KG1 (cell line): ENCODE data around the gene VPS37B.

Experiments
- DNase-seq: peaks from one replicate; lab custom pipeline; 2025; lab: John Stamatoyannopoulos, UW

Gene VPS37B

DNA sequence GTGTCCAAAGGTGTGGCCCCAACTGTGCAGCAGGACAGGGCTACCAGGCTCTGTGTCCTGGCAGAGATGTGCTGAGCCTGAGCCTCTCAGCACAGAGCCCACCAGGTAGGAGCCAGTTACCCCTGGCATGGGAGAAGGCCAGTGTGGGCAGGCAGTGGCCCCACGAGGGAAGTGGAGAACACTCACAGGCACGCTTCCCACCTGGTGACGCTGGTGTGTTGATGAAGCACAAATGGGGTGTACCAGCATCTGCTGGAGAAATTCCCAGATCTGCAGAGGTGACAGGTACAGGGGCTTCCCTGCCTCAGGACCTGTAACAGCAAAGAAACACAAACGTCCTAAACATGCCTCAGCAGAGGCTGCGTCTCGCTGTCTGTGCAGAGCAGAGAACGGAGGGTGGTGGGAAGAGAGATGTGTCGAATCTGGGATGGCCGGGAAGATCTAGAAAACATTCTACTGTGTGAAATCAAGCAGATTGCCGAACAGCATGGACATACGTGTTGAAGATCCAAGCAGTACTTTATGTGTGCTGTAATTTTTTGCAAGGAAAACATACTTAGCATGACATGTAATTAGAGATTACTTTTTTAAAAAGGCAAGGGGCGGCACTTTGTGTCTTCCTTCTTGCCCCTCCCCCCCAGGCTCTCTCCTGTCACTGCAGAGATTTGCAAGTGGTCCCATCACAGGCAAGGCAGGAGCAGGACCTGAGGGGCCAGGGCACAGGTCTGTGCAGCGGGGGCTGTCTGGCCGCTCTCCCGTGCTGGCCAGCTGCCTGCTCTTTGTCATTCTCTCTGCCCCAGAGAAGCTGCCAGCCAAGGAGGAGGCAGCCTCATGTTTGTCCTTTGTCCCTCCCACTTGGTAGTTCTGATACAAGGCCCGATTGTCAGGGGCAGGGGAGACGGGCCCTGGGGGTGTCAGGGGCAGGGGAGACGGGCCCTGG, 43.3 kb downstream of the VPS37B start:
- DNase-seq, result no peak

DNA sequence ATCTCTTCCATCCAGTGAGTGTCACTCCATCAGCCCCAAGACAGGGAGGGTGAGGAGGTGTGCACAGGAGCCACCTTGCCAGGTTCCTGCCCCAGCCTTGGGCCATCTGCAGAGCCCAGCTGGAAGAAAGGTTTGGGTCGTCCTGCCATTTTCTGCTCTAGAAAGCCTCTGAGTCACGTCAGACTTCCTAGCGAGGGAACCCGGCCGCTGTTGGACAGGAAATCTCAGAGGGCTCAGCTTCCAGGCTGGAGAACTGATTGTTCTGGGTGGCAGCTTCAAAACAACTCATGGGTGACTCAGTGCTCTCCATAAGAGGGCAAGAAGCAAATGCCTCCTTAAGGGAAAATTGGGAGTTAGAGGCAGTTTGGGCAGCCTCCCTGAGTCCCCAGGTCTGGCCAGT, 44.1 kb downstream of the VPS37B start:
- no peak for DNase-seq

DNA sequence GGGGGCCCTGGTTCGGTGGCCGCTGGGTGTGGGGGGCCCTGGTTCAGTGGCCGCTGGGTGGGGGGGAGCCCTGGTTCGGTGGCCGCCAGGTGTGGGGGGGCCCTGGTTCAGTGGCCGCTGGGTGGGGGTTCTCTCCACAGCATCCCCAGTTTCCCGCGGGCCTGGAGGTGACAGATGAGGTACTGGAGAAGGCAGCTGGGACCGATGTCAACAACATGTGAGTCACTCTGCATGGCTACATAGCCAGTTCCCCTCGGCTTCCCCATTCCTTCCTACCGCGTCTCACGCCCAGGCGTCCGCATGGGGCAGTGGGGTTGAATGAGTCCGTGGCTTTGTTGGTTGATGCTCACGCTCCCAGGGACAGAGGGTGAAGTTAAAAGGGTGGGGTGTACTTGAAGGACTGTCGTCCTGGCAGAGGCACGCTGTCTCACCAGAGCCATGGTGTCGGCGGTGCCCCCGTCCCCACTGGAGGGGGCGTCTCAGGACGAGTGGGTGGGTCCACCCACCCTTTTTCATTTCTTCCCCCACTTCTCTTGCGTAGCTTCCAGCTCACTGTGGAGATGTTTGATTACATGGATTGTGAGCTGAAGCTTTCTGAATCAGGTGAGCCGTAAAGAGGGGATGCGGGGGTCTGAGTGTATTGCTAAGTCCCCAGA, 45.1 kb downstream of the VPS37B start:
- DNase-seq, result no peak

DNA sequence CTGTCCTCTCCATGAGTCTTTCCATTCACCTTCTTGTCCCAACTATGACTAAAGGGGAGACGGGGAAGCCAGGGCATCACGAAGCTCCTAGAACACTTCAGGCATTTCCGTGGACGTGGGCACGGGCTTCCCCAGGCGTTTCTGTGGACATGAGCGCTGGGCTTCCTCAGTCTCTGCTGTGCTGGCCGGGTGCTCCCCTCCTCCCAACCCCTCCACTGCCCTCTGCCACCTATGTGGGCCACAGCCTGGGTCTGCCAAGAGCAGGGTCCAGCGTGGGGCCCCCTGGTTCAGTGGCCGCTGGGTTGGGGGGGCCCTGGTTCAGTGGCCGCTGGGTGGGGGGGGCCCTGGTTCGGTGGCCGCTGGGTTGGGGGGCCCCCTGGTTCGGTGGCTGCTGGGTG, 45.9 kb downstream of the VPS37B start:
- DNase-seq, result no peak

DNA sequence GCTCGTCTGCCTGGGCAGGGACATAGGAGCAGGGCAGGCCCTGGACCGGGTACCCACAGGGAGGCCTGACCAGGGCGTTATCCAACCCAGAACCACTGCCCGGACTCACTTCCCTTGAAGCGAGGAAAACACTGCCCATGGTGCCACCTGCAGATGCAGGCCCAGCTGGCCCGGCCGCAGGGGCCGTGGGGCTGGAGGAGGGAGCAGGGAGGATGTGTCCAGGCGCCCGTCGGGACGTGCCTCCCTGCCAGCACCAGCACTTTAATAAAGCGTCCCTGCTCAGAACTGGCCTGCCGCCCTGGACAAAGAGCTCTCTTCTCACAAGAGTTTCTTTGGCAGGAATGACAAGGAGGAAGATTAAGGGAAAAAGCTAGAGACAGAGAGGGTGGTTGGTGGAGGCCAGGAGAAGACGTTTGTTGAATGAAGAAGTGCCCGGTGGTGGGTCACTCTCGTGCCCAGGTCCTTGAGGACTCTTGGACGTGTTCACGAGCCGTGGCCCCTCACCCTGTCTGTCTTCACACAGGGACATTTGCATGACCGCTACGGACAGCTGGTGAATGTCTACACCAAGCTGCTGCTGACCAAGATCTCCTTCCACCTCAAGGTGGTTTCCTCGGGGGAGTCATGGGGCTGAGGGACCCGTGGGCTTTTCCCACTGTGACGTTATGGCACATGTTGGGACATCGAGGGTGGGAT, 46.4 kb downstream of the VPS37B start:
- no peak for DNase-seq

DNA sequence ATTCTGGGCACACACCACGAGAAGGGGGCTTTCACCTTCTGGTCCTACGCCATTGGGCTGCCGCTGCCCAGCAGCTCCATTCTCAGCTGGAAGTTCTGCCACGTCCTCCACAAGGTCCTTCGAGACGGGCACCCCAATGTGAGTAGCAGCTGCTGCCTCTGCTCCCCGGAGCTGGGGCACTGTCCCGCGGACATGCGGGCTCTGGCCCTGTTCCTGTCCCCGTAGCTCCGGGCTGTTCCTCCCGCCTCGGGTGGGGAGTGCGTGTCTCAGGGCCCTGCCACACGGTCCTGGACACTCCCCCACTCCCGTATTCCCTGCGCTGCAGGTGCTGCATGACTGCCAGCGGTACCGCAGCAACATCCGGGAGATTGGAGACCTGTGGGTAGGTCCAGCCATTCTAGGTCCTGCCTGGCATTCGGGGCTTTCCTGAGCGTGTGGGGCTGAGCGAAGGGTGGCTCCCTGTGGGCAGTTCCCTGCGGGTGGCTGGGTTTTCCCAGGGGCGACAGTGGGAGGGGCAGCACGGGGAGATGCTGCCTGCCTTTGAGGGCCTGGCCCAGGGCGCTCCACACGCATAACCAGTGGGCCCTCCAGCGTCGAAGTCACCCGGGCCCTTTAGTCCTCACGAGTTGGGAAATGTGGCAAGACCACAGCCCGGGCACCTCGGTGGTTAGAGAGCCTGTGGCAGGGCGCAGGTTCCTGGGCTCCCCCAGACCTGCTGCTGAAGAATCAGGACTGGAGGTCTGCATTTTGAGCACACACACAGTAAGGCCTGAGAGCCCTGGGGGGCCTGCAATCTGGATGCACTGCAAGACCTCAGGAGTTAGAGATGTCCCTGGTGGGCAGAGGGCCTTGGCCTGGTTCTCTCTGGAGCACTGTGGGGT, 47.2 kb downstream of the VPS37B start:
- no peak for DNase-seq

DNA sequence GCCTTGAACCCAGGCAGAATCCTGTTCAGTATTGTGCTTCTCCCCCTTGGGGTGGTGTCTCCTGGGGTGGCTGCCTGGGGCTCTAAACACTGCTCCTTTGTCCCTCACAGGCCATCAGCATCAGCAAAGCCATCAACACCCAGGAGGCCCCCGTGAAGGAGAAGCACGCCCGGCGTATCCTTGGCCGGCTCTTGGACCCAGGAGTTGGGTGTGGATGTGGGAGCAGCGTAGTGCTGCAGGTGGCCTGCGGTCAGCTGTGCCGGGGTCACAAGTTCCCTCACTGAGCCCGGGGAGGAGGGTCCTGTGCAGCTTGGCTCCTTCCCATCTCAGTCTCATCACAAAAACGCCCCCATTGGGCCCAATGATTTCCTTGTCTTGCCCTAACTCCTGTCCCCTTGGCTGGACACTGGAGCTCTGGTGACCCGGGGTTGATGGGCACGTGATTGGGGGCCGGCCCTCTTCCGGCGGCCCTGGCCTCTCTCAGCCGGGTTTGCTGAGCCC, 48.0 kb downstream of the VPS37B start:
- no peak for DNase-seq

DNA sequence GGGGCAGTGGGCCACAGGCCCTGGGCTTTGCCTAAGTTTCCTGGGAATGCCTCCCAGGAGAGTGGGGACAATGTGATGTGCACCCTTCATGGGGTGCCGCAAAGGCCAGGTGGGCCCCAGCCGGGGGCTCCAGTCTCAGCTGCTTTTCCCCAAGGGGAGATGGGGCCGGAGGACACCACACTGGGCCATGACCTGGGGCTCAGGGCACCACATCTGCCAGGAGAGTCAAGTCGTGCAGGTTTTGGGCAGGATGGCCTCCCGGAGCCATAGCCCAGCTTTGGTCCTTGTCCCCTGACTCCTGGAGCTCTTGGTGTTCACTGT, 48.4 kb downstream of the VPS37B start:
- no peak for DNase-seq

DNA sequence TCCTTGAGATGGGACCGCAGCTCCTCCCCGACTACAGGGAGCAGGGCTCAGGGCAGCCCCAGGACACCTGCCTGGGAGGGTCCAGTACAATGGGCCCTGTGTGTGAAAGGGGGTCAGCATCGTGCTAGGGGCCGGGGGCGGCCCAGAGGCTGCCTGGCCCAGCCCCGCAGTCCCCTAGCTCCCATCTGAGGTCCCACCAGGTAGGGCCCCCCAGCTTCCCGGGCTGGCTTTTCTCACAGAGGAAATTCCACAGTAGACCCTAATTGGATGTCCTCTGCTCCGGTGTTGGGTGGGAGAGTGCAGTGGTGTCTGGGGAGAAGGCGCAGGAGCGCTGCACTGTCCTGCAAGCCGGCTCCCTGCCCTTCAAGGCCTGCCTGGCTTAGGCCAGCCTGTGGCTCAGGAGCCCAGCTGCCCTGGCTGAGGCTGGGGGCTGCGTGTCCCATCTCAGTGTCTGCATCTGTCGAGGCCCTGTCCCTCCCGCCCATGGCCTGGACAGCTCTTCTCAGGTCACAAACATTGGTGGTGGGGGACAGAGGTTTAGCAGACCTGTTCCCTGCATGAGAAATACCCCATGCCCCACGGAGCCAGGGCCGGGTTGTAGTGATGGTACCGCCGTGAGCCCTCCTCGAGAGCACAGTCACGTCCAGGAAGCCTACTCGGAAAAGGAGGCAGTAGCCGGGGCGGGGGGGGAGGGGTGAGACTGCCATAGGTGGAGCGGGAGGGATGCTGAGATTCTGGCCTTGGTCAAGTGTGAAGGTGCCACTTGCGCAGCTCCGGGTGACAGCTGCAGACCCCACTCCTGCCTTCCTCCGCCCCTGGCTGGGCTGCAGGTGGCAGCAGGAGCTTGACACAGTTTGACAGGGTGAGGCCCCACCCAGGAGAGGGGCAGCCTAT, 49.1 kb downstream of the VPS37B start:
- DNase-seq, result no peak

DNA sequence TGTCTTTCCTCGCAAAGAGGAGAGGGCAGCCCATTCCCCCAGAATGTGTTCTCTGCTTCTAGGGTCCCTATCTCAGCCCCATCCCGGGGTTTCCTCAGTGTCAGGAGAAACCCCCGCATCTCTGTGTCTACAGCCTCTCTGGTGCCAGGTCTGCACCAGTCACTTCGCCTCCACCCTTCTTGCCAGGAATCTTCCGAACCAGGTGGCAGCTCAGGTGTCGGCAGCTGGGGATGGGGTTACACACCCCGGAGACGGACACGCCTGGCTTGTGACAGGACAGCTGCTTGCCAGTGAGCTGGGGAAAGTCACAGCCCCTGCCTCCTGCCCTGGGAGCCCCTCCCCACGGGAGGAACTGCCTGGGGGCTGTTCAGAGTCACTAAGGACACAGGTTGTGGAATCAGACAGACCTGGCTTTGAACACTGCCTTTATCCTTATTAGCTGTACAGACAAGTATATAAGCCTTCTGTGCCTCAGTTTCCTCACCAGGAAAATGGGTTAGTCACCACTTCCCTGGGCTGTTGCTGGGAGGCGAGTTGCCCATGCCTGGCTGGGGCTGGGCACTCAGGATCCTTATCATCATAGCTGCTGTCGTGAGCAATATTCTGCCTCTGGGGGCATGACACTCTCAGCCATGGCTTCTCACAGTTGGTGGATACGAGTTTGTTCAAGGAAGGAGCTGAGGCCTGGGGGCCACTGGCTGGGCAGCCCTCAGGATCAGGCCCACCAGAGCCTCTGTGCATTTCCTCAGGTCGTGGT, 49.9 kb downstream of the VPS37B start:
- DNase-seq, result no peak

DNA sequence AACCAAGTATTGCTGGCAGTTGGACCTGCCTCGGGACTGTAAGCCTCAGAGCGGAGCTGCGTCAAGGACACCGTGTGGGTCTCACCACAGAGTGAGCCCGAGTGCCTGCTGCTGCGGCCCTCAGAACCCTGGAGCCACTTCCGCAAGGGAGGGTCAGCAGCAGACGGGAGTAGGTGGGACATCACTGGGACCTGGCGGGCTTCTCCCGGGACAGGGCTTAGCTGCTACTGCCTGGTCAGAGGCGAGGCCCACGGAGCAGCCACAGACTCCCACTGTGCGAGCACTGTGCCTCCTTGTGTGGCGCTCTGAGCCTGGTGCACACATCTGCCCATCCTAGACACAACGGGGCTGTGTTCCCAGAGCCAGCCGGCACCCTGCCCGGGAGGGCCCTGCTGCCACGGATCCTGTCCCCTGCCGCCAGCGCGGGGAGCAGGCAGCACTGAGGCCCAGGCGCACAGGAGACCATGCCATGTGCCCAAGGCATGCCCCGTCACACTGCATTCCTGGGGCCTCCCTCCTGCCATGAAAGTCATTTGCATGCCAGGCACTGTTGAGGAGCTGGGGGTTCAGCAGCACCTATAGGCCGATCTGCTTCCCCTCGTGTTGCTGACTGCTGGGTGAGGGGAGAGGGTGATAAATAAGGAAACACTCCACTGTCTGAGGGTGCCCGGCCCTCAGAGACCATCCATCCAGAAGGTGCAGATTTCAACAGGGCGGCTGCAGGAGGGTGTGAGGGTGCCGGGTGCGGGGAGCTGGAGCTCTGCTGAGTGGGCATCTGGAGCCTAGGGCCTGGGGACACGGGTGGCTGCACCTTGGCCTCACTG, 50.7 kb downstream of the VPS37B start:
- no peak for DNase-seq

DNA sequence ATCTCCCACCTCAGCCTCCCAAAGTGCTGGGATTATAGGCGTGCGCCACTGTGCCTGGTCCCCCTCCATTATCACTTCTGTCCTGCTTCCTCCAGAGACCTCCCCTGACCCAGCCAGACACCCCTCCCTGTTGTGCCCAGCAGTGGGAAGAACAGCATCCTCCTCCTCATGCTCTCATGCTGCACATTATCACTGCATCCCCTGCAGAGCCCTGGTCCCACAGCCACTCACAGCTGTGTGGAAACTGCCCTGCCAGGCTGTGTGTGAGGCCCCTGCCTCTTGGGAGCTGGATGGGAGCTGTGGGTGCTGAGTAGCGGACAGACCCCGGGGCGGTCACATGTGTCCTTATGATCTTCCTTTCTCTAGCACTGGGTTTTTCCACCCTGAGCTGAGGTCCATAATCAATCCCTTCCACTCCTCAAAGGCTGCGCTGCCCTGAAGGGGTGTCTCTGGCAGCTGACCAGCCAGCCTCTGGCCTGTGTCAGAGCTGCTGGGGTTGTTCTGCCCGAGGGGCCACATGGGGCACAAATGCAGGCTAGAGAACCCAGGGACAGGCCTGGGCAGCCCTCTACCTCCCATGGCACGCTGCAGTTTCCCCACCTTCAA, 51.5 kb downstream of the VPS37B start:
- no peak for DNase-seq

DNA sequence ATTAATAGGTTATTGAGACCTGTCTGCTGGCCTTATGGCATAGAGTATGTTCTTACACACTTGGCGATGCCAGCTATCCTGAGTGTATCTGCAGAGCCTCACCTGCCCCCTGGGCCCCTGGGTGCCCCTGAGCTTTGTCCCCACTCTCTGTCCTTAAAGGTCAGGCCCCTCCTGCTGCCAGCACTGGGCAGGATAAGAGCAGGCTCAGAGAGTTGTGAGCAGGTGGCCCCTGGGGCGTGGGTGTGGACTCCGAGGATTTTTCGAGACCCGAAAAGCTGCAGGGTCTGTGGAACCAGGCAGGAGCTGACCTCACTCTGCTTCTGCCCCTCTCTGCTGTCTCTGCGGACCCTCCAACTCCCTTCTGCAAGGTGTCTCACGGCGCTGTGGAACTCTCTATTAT, 52.5 kb downstream of the VPS37B start:
- no peak for DNase-seq

DNA sequence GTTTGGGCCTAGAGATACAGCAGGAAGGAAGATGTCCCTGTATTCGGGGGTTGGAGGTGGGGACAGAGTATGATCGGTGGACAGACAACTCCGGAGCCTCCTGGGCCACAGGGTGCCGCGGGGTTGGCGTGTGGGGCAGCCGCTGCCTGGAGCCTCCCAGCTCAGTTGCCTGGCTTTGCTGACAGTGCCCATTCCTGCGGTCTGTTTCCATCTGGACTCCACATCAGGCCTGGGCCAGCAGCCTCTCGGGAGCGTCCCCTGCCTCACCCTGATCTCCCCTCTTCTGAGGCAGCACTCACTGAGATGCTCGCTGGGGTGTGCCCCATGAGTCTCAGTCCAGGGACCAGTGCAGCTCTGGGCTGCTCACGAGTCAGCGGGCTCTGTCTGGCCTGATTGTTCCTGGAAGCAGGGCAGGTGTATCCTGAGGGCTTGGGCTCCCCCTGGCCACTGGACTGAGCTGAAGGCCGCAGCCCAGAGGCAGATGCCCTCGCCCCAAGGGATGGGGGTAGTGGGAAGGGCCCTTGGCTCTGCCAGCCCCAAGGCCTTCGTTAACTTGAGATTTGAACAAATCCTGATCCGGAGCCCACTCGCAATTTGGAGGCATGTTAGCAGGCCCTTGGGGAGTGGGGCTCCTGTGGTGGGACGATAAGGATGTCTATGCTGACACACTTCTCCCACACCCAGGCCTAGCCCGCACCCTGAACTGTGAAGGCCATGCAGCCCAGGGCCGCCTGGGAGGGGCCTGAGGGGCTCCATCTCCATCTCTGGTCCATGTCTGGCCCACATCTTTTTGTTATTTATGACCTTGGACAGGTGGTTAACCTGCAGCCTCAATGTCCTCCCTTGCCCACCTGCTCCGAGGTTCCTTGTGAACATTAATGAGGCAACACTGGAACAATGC, 53.2 kb downstream of the VPS37B start:
- no peak for DNase-seq

DNA sequence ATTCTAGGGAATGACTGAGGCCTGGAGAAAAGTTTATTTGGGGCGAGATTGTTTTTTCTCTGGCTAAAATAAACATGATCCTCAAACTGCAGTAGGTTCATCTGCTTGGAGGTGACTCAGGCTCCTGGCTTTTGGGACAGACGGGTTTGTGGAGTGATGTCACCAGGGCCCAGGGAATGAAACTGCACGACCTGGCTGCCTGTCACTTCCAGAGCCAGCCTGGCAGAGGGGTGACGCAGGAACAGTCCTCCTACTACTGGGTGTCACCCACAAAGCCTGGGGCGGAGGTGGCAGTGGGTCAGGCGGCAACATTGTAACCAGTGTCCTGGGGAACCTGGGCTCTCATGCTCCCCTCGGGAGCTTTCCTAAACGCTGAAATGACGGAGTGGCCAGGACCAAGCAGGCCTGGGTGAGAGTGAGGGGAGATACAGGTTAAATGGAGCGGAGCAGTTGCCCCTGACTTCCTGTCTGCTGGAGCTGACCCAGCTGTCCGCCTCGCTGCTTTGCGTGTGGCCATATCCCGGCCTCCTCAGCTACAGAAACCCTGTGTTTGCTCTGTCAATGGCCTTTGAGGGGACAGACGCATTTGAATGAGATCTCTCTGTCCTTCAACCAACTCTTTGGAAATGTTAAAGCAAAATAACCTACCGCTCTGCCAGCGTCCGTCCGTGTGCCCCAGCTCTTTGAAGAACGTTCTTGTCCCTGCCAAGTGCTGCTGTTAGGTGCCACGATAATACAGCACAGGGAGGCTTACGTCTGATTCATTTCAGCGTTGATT, 54.2 kb downstream of the VPS37B start:
- no peak for DNase-seq

DNA sequence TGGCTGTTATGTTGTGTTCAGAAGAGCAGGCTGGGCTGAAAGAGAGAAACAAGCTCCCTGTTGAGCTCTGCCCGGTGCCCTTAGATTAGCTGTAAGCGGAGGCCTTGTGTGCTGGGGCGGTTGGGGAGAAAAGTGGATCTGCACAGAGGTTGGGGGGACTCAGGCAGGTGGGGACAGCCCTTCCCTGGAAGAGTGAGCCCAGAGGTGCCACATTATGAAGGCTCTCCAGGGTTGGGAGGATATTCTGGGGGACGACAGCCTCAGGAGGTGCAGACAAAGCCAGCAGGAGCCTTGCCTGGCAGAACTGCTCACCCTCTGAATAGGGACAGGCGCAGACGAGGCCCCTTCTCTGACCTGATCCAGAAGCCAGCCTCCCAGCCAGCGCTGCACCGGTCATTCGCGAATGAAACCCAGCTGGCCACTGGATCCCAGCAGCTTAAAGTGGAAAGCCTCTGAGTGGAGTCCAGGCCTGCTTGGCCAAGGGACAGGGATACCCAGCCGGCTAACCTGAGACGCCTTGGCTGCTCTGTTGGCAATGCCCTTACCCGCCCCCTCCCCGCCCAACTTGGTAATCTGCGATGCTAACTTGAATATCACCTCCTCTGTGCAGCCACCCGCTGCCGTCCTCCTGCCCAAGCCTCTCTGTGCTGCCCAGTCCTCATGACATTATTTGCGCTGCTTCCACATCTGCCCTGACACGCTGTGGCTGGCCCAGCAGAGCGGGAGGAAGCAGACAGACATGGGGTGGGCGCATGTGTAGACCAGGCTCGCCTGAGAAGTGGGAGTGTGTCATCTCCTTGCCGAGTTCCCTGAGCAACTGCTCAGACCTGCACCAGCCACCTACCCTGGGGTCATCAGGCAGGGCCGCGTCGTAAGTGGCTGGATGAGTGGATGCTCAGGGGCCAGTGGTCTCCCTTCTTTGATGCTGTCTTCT, 55.1 kb downstream of the VPS37B start:
- DNase-seq, result no peak
